Measurements from ENCODE around the gene CLDN9. TPM values are rescaled to one million over a fixed set of nuclear protein-coding genes. Genes with fewer than 3 reads are reported as not detected.

CLDN9 gene
- total and polyA plus RNA-seq, 4 donors = 0.05 to 0.32 (median 0.25) TPM

DNA sequence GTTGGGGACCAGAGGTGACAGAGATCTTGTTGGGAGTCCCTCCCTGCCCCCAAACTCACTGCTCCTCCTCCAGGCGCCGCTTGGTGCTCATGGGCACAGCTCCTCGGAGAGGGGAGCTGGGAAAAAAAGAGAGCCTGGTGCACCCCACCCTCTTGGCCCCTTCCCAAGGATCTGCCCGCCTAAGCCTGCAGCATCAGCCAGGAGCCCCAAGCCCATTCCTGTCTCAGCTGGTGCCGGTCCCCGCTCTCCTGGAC is 10.6 kb downstream of the CLDN9 start:
- peaks cover 17 to 42% (median 26%) of the 10 kb centered on the region in 4 donors for H3K4me1 ChIP-seq (ENCODE audit: control insufficient read depth in 4 of 4, insufficient read depth in 4 of 4, low read length in 3 of 4)
- WGBS = 48% methylated on average over 6 of the region's 6 CpGs
- H3K27ac ChIP-seq (ENCODE audit: low read depth in 1 of 2, low read length in 2 of 2) = peak overlapping the region; percentile 95 to 97
- peaks cover 0 to 14% (median 3%) of the 10 kb centered on the region in 4 donors for H3K36me3 ChIP-seq (ENCODE audit: control insufficient read depth in 4 of 4, insufficient read depth in 3 of 4, low read depth in 1 of 4, low read length in 3 of 4)
- no peak overlapping the region for H3K9ac ChIP-seq (ENCODE audit: low read depth in 1 of 2, low read length in 2 of 2)
- no peaks in the 10 kb centered on the region for H3K27me3 ChIP-seq (ENCODE audit: control insufficient read depth in 4 of 4, insufficient read depth in 4 of 4, low read length in 3 of 4)
- H3K4me3 ChIP-seq (ENCODE audit: low read depth in 1 of 3, low read length in 3 of 3) = peak overlapping the region in 2 of 3 donors; percentile 55 to 72
- H3K9me3 ChIP-seq (ENCODE audit: control insufficient read depth in 4 of 4, low read length in 3 of 4) = no peaks in the 10 kb centered on the region
- no peak for DNase-seq (ENCODE audit: low spot score)
- TF ChIP-seq, protein P1, sequence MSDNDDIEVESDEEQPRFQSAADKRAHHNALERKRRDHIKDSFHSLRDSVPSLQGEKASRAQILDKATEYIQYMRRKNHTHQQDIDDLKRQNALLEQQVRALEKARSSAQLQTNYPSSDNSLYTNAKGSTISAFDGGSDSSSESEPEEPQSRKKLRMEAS (IDR thresholded peaks at IDR 0.05) = no peak
- TF ChIP-seq FOXA2 (IDR thresholded peaks at IDR 0.05) (no peak), TAF1 (conservative IDR thresholded peaks at IDR 0.05) (no peak), RXRA (IDR thresholded peaks at IDR 0.05) (no peak), RAD21 (IDR thresholded peaks at IDR 0.05) (no peak)

DNA sequence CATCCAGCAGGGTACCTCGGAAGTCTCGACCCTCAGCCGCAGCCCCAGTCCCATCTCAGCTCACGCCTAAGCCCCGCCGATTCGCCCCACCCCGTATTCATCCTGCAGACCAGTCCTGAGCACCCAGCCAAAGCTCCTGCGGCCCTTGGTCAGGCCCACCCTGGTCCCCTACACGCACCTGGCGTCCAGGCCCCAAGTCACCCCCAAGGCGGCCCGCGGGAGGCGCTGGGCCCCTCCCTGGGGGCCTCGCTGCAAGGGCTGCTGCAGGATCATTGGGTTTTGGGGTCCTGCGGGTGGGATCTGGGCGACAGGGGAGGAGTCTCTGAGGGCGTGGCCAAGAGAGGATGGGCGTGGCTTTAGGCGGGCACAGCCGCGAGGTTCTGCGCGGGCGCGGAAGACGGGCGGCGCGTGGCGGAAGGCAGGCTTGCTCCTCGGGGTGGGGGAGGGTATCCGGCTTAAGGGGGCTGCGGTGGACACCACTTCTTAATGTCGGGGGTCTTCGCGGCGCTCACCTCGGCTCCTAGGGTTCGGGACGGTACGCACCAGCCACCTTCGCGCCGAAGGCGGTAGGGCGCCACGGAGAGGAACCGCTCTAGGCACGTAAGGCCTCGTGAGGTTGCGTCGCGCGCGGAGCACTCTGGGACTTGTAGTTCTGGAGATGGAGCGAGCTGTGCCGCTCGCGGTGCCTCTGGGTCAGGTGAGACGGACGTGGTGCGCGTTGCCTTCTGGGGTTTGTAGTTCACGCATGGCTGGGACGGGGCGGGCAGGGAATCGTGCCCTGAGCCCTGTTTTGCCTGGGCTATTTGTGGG is 11.2 kb downstream of the CLDN9 start, which contains the start of the genes HCFC1R1 and THOC6:
HCFC1R1 (minus strand) TSS at position 274 of the 810 bp plus-strand sequence; CDS start at position 273, 1 bp downstream.
THOC6 (plus strand) TSS at position 367 of the 810 bp plus-strand sequence; CDS start at position 659, 292 bp downstream.
- H3K27ac ChIP-seq (ENCODE audit: low read depth in 1 of 2, low read length in 2 of 2) = peak within 1 kb of the TSS; percentile 95 to 97
- peak; percentile 96 for DNase-seq (ENCODE audit: low spot score)
- 1% methylated on average over 69 of the region's 69 CpGs for WGBS
- TF ChIP-seq RAD21 (IDR thresholded peaks at IDR 0.05) = no peak
- TF ChIP-seq HNF4A (conservative IDR thresholded peaks at IDR 0.05) = no peak
- TF ChIP-seq, protein P2, sequence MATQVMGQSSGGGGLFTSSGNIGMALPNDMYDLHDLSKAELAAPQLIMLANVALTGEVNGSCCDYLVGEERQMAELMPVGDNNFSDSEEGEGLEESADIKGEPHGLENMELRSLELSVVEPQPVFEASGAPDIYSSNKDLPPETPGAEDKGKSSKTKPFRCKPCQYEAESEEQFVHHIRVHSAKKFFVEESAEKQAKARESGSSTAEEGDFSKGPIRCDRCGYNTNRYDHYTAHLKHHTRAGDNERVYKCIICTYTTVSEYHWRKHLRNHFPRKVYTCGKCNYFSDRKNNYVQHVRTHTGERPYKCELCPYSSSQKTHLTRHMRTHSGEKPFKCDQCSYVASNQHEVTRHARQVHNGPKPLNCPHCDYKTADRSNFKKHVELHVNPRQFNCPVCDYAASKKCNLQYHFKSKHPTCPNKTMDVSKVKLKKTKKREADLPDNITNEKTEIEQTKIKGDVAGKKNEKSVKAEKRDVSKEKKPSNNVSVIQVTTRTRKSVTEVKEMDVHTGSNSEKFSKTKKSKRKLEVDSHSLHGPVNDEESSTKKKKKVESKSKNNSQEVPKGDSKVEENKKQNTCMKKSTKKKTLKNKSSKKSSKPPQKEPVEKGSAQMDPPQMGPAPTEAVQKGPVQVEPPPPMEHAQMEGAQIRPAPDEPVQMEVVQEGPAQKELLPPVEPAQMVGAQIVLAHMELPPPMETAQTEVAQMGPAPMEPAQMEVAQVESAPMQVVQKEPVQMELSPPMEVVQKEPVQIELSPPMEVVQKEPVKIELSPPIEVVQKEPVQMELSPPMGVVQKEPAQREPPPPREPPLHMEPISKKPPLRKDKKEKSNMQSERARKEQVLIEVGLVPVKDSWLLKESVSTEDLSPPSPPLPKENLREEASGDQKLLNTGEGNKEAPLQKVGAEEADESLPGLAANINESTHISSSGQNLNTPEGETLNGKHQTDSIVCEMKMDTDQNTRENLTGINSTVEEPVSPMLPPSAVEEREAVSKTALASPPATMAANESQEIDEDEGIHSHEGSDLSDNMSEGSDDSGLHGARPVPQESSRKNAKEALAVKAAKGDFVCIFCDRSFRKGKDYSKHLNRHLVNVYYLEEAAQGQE (IDR thresholded peaks at IDR 0.05) = no peak
- TF ChIP-seq NR2F2 (IDR thresholded peaks at IDR 0.05) = no peak
- TF ChIP-seq SP1 (IDR thresholded peaks at IDR 0.05) = peak; percentile 48
- TF ChIP-seq GABPA (IDR thresholded peaks at IDR 0.05 in 1 of 2, conservative IDR thresholded peaks at IDR 0.05 in 1 of 2) = peak in 1 of 2 donors; percentile 79
- no peak for TF ChIP-seq FOXA2 (IDR thresholded peaks at IDR 0.05)
- TF ChIP-seq, protein P3, sequence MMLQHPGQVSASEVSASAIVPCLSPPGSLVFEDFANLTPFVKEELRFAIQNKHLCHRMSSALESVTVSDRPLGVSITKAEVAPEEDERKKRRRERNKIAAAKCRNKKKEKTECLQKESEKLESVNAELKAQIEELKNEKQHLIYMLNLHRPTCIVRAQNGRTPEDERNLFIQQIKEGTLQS (IDR thresholded peaks at IDR 0.05) = no peak
- peak; percentile 45 for TF ChIP-seq YY1 (IDR thresholded peaks at IDR 0.05)
- TF ChIP-seq, protein P4, sequence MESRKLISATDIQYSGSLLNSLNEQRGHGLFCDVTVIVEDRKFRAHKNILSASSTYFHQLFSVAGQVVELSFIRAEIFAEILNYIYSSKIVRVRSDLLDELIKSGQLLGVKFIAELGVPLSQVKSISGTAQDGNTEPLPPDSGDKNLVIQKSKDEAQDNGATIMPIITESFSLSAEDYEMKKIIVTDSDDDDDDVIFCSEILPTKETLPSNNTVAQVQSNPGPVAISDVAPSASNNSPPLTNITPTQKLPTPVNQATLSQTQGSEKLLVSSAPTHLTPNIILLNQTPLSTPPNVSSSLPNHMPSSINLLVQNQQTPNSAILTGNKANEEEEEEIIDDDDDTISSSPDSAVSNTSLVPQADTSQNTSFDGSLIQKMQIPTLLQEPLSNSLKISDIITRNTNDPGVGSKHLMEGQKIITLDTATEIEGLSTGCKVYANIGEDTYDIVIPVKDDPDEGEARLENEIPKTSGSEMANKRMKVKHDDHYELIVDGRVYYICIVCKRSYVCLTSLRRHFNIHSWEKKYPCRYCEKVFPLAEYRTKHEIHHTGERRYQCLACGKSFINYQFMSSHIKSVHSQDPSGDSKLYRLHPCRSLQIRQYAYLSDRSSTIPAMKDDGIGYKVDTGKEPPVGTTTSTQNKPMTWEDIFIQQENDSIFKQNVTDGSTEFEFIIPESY (IDR thresholded peaks at IDR 0.05) = no peak
- TF ChIP-seq JUND (IDR thresholded peaks at IDR 0.05) = no peak
- H3K4me3 ChIP-seq (ENCODE audit: low read depth in 1 of 3, low read length in 3 of 3) = peak within 1 kb of the TSS; percentile 55 to 79 (median 72)
- peaks cover 0 to 14% (median 3%) of the 10 kb centered on the region in 4 donors for H3K36me3 ChIP-seq (ENCODE audit: control insufficient read depth in 4 of 4, insufficient read depth in 3 of 4, low read depth in 1 of 4, low read length in 3 of 4)
- peak within 1 kb of the TSS; percentile 40 to 64 for H3K9ac ChIP-seq (ENCODE audit: low read depth in 1 of 2, low read length in 2 of 2)
- H3K4me1 ChIP-seq (ENCODE audit: control insufficient read depth in 4 of 4, insufficient read depth in 4 of 4, low read length in 3 of 4) = peaks cover 18 to 48% (median 25%) of the 10 kb centered on the region in 4 donors
- no peaks in the 10 kb centered on the region for H3K27me3 ChIP-seq (ENCODE audit: control insufficient read depth in 4 of 4, insufficient read depth in 4 of 4, low read length in 3 of 4)
- H3K9me3 ChIP-seq (ENCODE audit: control insufficient read depth in 4 of 4, low read length in 3 of 4) = no peaks in the 10 kb centered on the region

Measured in liver (tissue), 9 donors.